K562 (cell line): Measurements from ENCODE around the gene PTPRU. TPM values are rescaled to one million over a fixed set of nuclear protein-coding genes. Genes with fewer than 3 reads are reported as not detected.

ENCODE experiments used
- CEBPB ChIP-seq: fragments of 450-650 bp; IDR thresholded peaks from 2 replicates; pipeline ENCODE4 v1.6.1; 2016; ENCODE audit warnings: missing genetic modification characterization, missing compliant biosample characterization
- DPF2 ChIP-seq: fragments of 450-650 bp; IDR thresholded peaks from 2 replicates; pipeline ENCODE4 v1.6.1; 2016
- ESRRA ChIP-seq: fragments of 450-650 bp; IDR thresholded peaks from 2 replicates; pipeline ENCODE4 v1.6.1; 2014; ENCODE audit warnings: low read depth, mild to moderate bottlenecking, moderate library complexity, borderline replicate concordance
- MCM5 ChIP-seq: fragments of 450-650 bp; IDR thresholded peaks from 2 replicates; pipeline ENCODE4 v1.6.1; 2016; ENCODE audit warnings: low read depth
- NFIC ChIP-seq: fragments of 450-650 bp; IDR thresholded peaks from 2 replicates; pipeline ENCODE4 v1.6.1; 2017; ENCODE audit warnings: mild to moderate bottlenecking, inconsistent platforms
- PCBP2 ChIP-seq: fragments of 200-400 bp; formaldehyde crosslinking; IDR thresholded peaks from 2 replicates; pipeline ENCODE4 v1.6.1; 2018; ENCODE audit warnings: low read length, low read depth, mild to moderate bottlenecking, moderate library complexity; ENCODE audit not compliant: poor library complexity, severe bottlenecking
- PHB2 ChIP-seq: fragments of 450-650 bp; IDR thresholded peaks from 2 replicates; pipeline ENCODE4 v1.6.1; 2017; ENCODE audit warnings: low read depth
- PHF20 ChIP-seq: fragments of 450-650 bp; IDR thresholded peaks from 2 replicates; pipeline ENCODE4 v1.6.1; 2018; ENCODE audit not compliant: partially characterized antibody
- POLR2G ChIP-seq: fragments of 200-400 bp; formaldehyde crosslinking; IDR thresholded peaks from 2 replicates; pipeline ENCODE4 v1.6.1; 2017; ENCODE audit warnings: low read depth, mild to moderate bottlenecking, antibody characterized with exemption, low read length, moderate library complexity
- RAD51 ChIP-seq: fragments of 450-650 bp; IDR thresholded peaks from 2 replicates; pipeline ENCODE4 v1.7.1; 2016; ENCODE audit warnings: low read depth, mild to moderate bottlenecking, borderline replicate concordance
- SAFB2 ChIP-seq: fragments of 200-400 bp; formaldehyde crosslinking; IDR thresholded peaks from 2 replicates; pipeline ENCODE4 v1.6.1; 2018; ENCODE audit warnings: borderline replicate concordance, low read length, low read depth, moderate library complexity; ENCODE audit not compliant: severe bottlenecking
- SMAD2 ChIP-seq: fragments of 150-350 bp; IDR thresholded peaks from 2 replicates; pipeline ENCODE4 v1.6.1; 2014; ENCODE audit warnings: low read depth, mild to moderate bottlenecking, low read length
- SNIP1 ChIP-seq: fragments of 450-650 bp; IDR thresholded peaks from 2 replicates; pipeline ENCODE4 v1.7.1; 2017; ENCODE audit warnings: low read depth, mild to moderate bottlenecking
- ZBTB7A ChIP-seq: IDR thresholded peaks from 2 replicates; pipeline ENCODE4 v1.6.1; 2011; ENCODE audit warnings: low read depth, mild to moderate bottlenecking, low read length, moderate library complexity, borderline replicate concordance; ENCODE audit not compliant: control insufficient read depth
- ZNF24 ChIP-seq: fragments of 450-650 bp; IDR thresholded peaks from 2 replicates; pipeline ENCODE4 v1.6.1; 2016
- ZNF431 ChIP-seq: sonication (generic); formaldehyde crosslinking; IDR thresholded peaks from 2 replicates; pipeline ENCODE4 v1.8.0; 2022; ENCODE audit warnings: mild to moderate bottlenecking, missing genetic modification reagents
- ZNF436 ChIP-seq: fragments of 250-450, 450-650 bp; sonication (Bioruptor Pico); formaldehyde crosslinking; IDR thresholded peaks from 2 replicates; pipeline ENCODE4 v1.7.0; 2020; ENCODE audit warnings: mild to moderate bottlenecking
- ZNF707 ChIP-seq: fragments of 250-450 bp; sonication (Bioruptor Pico); conservative IDR thresholded peaks from 2 replicates; pipeline ENCODE4 v1.8.0; 2022; ENCODE audit warnings: inconsistent platforms, mild to moderate bottlenecking, moderate library complexity
- polyA plus RNA-seq, 8 experiments: library from polyadenylated mRNA; depleted of rRNA in 4 of 8; stranded (reverse) in 5 of 8; unstranded in 3 of 8; fragments of >200 nt; fragmentation: Nextera tagmentation in 2 of 8; fragmentation: Illumina TruSeq in 1 of 8; extraction: Ambion mirVana in 2 of 8; extraction: Trizol in 1 of 8; gene quantifications; 2 replicates each; pipeline versions ENCODE4 v1.2.1 to v1.2.3, GENCODE V29; 2011 to 2014; ENCODE audit warnings: inconsistent platforms in 1 of 8, missing spikeins in 1 of 8
- total RNA-seq, 7 experiments: library from RNA; depleted of rRNA in 6 of 7; stranded (reverse); fragments of >200 nt in 6 of 7; fragmentation: Illumina TruSeq in 2 of 7; extraction: Trizol in 2 of 7; gene quantifications; 2 replicates each; pipeline versions ENCODE4 v1.2.1 to v1.2.3, GENCODE V29; 2011 to 2021; ENCODE audit warnings: low replicate concordance in 1 of 7
- TF ChIP-seq, protein P1 (sequence below): fragments of 250-450 bp; sonication (Bioruptor Pico); IDR thresholded peaks from 2 replicates; pipeline ENCODE4 v1.6.1; 2021; ENCODE audit warnings: mild to moderate bottlenecking
- TF ChIP-seq, protein P2 (sequence below): sonication (generic); formaldehyde crosslinking; IDR thresholded peaks from 2 replicates; pipeline ENCODE4 v1.8.0; 2023; ENCODE audit warnings: mild to moderate bottlenecking, missing genetic modification reagents
- TF ChIP-seq, protein P3 (sequence below): fragments of 450-650 bp; IDR thresholded peaks from 2 replicates; pipeline ENCODE4 v1.7.0; 2016; ENCODE audit warnings: borderline replicate concordance
- TF ChIP-seq, protein P4 (sequence below): fragments of 250-450 bp; sonication (Bioruptor Pico); IDR thresholded peaks from 2 replicates; pipeline ENCODE4 v1.5.0; 2021; ENCODE audit warnings: mild to moderate bottlenecking, borderline replicate concordance

PTPRU gene
- total and polyA plus RNA-seq, 9 of the 15 experiments (the other 6 are each of a cell fraction or from before 2014, with no cell fraction given) = 0.01 to 2.9 (median 1.0) TPM

DNA sequence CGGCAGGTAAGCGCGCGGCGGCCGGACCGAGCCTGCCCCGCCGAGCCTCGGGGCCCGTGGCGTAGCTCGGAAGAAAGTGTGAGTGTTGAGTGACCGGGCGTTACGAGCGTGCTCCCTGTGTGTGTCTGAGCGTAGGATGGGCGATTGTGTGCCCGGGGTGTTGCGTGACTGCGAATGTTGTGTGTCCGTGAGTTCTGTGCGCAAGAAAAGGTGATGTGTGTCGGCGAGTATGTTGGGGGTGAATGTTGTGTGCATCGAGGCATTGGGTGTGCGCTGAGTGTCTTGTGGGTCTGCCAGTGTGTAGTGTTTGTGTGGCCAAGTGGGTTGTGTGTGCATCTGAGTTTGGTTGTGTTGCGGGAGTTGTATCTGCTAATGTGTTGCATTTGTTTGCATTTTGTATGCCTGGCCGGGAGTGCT lies 398 bp downstream of the PTPRU start (continued):
- TF ChIP-seq SMAD2 = no peak
- TF ChIP-seq RAD51 = no peak
- peak; percentile 50 for TF ChIP-seq PHF20
- no peak for TF ChIP-seq ZNF436
- 0 out of 2 replicates have a peak, but pooled peaks have one; percentile 42 for TF ChIP-seq DPF2
- no peak for TF ChIP-seq CEBPB (tag)
- TF ChIP-seq ZNF707 = no peak
- TF ChIP-seq, protein P1, sequence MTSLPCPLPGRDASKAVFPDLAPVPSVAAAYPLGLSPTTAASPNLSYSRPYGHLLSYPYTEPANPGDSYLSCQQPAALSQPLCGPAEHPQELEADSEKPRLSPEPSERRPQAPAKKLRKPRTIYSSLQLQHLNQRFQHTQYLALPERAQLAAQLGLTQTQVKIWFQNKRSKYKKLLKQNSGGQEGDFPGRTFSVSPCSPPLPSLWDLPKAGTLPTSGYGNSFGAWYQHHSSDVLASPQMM = no peak
- TF ChIP-seq PHB2 = peak; percentile 46; the same call in 1 of the 2 replicates
- TF ChIP-seq POLR2G = peak; percentile 12; the same call in 1 of the 2 replicates
- TF ChIP-seq ZNF24 = no peak
- TF ChIP-seq SAFB2 = no peak
- TF ChIP-seq, protein P2, sequence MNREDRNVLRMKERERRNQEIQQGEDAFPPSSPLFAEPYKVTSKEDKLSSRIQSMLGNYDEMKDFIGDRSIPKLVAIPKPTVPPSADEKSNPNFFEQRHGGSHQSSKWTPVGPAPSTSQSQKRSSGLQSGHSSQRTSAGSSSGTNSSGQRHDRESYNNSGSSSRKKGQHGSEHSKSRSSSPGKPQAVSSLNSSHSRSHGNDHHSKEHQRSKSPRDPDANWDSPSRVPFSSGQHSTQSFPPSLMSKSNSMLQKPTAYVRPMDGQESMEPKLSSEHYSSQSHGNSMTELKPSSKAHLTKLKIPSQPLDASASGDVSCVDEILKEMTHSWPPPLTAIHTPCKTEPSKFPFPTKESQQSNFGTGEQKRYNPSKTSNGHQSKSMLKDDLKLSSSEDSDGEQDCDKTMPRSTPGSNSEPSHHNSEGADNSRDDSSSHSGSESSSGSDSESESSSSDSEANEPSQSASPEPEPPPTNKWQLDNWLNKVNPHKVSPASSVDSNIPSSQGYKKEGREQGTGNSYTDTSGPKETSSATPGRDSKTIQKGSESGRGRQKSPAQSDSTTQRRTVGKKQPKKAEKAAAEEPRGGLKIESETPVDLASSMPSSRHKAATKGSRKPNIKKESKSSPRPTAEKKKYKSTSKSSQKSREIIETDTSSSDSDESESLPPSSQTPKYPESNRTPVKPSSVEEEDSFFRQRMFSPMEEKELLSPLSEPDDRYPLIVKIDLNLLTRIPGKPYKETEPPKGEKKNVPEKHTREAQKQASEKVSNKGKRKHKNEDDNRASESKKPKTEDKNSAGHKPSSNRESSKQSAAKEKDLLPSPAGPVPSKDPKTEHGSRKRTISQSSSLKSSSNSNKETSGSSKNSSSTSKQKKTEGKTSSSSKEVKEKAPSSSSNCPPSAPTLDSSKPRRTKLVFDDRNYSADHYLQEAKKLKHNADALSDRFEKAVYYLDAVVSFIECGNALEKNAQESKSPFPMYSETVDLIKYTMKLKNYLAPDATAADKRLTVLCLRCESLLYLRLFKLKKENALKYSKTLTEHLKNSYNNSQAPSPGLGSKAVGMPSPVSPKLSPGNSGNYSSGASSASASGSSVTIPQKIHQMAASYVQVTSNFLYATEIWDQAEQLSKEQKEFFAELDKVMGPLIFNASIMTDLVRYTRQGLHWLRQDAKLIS = 0 out of 2 replicates have a peak, but pooled peaks have one; percentile 34
- TF ChIP-seq, protein P3, sequence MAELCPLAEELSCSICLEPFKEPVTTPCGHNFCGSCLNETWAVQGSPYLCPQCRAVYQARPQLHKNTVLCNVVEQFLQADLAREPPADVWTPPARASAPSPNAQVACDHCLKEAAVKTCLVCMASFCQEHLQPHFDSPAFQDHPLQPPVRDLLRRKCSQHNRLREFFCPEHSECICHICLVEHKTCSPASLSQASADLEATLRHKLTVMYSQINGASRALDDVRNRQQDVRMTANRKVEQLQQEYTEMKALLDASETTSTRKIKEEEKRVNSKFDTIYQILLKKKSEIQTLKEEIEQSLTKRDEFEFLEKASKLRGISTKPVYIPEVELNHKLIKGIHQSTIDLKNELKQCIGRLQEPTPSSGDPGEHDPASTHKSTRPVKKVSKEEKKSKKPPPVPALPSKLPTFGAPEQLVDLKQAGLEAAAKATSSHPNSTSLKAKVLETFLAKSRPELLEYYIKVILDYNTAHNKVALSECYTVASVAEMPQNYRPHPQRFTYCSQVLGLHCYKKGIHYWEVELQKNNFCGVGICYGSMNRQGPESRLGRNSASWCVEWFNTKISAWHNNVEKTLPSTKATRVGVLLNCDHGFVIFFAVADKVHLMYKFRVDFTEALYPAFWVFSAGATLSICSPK = 0 out of 2 replicates have a peak, but pooled peaks have one; percentile 63
- no peak for TF ChIP-seq ESRRA
- TF ChIP-seq SNIP1 = peak; percentile 59; the same call in 1 of the 2 replicates
- TF ChIP-seq PCBP2 = no peak
- TF ChIP-seq NFIC = no peak
- TF ChIP-seq ZNF431 (CRISPR knock-in tag) = no peak
- no peak for TF ChIP-seq MCM5
- TF ChIP-seq, protein P4, sequence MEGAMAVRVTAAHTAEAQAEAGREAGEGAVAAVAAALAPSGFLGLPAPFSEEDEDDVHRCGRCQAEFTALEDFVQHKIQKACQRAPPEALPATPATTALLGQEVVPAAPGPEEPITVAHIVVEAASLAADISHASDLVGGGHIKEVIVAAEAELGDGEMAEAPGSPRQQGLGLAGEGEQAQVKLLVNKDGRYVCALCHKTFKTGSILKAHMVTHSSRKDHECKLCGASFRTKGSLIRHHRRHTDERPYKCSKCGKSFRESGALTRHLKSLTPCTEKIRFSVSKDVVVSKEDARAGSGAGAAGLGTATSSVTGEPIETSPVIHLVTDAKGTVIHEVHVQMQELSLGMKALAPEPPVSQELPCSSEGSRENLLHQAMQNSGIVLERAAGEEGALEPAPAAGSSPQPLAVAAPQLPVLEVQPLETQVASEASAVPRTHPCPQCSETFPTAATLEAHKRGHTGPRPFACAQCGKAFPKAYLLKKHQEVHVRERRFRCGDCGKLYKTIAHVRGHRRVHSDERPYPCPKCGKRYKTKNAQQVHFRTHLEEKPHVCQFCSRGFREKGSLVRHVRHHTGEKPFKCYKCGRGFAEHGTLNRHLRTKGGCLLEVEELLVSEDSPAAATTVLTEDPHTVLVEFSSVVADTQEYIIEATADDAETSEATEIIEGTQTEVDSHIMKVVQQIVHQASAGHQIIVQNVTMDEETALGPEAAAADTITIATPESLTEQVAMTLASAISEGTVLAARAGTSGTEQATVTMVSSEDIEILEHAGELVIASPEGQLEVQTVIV (CRISPR knock-in tag) = no peak
- TF ChIP-seq ZBTB7A = no peak
